ENCODE data around the gene TACR1.
"Not testable (repeated sequence)": the region's sequence is repeated elsewhere in the genome, so short reads cannot be mapped to it uniquely, and the experiment has no call there.

The TACR1 gene

DNA sequence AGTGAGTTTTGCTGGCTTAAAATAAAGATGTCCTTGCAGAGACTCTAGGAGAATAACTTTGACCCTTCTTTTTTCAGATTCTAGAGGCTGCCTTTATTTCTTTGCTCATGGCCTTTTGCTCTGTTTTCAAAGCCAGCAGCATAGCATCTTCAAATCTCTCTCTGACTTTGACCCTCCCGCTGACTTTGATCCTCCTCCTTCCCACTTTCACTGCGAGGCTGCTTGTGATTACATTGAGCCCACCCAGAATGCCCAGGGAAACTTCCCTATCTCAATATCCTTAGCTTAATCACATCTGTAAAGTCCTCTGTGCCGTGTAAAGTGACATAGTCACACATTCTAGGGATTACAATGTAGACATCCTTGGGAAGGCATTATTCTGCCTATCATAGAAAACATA is 23.9 kb downstream of the TACR1 start:
- Mint-ChIP-seq H3K27ac (no peak overlapping the region), H3K36me3 (ENCODE audit: low read depth) (no peaks in the 10 kb centered on the region), H3K4me1 (no peaks in the 10 kb centered on the region), H3K4me3 (no peak overlapping the region), H3K9me3 (no peaks in the 10 kb centered on the region), H3K27me3 (ENCODE audit: low read depth) (no peaks in the 10 kb centered on the region)
- TF ChIP-seq, protein P1, sequence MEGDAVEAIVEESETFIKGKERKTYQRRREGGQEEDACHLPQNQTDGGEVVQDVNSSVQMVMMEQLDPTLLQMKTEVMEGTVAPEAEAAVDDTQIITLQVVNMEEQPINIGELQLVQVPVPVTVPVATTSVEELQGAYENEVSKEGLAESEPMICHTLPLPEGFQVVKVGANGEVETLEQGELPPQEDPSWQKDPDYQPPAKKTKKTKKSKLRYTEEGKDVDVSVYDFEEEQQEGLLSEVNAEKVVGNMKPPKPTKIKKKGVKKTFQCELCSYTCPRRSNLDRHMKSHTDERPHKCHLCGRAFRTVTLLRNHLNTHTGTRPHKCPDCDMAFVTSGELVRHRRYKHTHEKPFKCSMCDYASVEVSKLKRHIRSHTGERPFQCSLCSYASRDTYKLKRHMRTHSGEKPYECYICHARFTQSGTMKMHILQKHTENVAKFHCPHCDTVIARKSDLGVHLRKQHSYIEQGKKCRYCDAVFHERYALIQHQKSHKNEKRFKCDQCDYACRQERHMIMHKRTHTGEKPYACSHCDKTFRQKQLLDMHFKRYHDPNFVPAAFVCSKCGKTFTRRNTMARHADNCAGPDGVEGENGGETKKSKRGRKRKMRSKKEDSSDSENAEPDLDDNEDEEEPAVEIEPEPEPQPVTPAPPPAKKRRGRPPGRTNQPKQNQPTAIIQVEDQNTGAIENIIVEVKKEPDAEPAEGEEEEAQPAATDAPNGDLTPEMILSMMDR (IDR thresholded peaks at IDR 0.05; ENCODE audit: unreplicated experiment in 3 of 3) = no peak

DNA sequence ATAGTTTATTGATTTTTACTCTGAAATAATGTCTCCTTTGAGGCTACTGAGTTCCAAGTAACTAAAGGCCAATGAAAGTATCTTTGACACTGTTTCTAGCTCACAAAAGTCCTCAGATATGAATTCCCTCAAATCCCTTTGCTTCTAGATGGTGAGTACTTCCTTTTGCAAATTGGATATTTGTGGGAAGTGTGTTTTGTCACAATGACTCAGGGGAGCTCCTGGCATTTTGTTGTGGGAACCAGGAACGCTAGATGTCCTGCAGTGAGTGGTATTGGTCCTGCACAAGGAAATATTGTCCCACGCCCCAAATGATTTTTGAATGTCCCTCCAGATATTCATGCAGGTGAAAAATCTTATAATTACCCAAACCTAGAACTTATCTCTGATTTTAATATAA is 24.3 kb downstream of the TACR1 start:
- Mint-ChIP-seq H3K27me3 (ENCODE audit: low read depth) (no peaks in the 10 kb centered on the region), H3K9me3 (no peaks in the 10 kb centered on the region), H3K27ac (no peak overlapping the region), H3K4me3 (no peak overlapping the region), H3K4me1 (no peaks in the 10 kb centered on the region), H3K36me3 (ENCODE audit: low read depth) (no peaks in the 10 kb centered on the region)
- TF ChIP-seq, protein P1 (IDR thresholded peaks at IDR 0.05; ENCODE audit: unreplicated experiment in 3 of 3) = no peak

DNA sequence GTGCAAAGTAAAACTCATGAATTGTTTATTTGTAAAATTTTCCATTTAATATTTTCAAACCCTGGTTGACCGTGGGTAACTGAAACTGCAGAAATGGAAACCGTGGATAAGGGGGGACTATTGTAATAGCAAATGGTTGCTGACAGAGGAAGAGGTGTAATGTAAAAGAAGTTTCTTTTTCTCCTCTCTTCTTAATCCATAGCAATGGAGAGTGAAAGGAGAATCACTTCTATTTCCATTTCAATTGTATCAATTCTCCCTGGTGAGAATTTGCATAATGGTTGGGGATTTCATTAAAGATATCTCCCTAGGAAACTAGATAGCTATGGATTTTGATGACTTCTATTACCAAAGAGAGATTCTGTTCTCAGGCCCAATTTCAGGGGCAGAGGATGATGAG is 24.8 kb downstream of the TACR1 start:
- TF ChIP-seq, protein P1 (IDR thresholded peaks at IDR 0.05; ENCODE audit: unreplicated experiment in 3 of 3) = no peak
- Mint-ChIP-seq H3K36me3 (ENCODE audit: low read depth) (no peaks in the 10 kb centered on the region), H3K9me3 (no peaks in the 10 kb centered on the region), H3K27ac (no peak overlapping the region), H3K4me1 (no peaks in the 10 kb centered on the region), H3K27me3 (ENCODE audit: low read depth) (no peaks in the 10 kb centered on the region), H3K4me3 (no peak overlapping the region)

DNA sequence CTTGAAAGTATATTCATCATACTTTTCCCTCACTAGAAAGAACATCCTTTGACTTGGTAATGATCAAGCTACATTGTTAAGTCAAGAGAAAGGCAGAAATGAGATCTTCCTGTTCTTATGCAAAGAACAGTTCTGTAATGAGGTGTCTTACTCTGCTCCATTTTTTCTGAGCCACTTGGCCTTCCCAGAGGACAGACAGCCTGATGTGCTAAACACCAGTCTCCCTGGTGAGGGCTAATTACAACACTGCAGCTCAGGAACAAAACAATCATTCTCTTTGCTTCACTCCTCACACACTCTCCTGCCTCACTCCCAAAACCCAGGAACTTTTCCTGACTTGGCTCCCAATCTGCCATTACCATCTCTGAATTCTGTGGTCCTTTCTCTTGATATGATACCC is 25.6 kb downstream of the TACR1 start:
- Mint-ChIP-seq H3K27ac (no peak overlapping the region), H3K4me3 (no peak overlapping the region), H3K36me3 (ENCODE audit: low read depth) (no peaks in the 10 kb centered on the region), H3K27me3 (ENCODE audit: low read depth) (no peaks in the 10 kb centered on the region), H3K4me1 (no peaks in the 10 kb centered on the region), H3K9me3 (peaks cover 2% of the 10 kb centered on the region)
- TF ChIP-seq, protein P1 (IDR thresholded peaks at IDR 0.05; ENCODE audit: unreplicated experiment in 3 of 3) = no peak

DNA sequence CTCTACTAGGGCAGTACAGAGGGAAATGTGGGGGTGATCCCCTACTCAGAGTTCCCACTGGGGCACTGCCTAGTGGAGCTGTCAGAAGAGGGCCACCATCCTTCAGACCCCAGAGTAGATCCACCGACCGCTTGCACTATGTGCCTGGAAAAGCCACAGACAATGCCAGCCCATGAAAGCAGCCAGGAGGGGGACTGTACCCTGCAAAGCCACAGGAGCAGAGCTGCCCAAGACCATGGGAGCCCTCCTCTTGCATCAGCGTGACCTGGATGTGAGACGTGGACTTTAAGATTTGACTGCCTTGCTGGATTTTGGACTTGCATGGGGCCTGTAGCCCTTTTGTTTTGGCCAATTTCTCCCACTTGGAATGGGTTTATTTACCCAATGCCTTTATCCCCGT is 27.9 kb downstream of the TACR1 start:
- not testable (repeated sequence) for H3K27ac Mint-ChIP-seq; H3K27me3 Mint-ChIP-seq (ENCODE audit: low read depth); H3K9me3 Mint-ChIP-seq; H3K4me1 Mint-ChIP-seq; H3K36me3 Mint-ChIP-seq (ENCODE audit: low read depth); H3K4me3 Mint-ChIP-seq

DNA sequence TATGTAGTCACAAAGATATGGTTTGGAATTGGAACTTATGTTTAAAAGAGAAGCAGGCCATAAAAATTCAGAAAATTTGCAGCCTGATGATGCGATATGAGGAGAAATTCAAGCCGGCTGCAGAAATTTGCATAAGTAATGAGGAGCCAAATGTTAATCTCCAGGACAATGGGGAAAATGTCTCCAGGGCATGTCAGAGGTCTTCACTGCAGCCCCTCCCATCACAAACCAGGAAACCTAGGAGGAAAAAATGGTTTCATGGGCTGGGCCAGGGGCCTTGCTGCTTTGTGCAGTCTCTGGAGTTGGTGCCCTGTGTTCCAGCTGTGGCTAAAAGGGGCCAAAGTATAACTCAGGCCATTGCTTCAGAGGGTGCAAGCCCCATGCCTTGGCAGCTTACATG is 28.4 kb downstream of the TACR1 start:
- H3K4me3 Mint-ChIP-seq = no peak overlapping the region
- no peak overlapping the region for H3K27ac Mint-ChIP-seq
- TF ChIP-seq, protein P1 (IDR thresholded peaks at IDR 0.05; ENCODE audit: unreplicated experiment in 3 of 3) = no peak

More for the DNA sequence above, 28.4 kb downstream of the TACR1 start:
- no peaks in the 10 kb centered on the region for H3K36me3 Mint-ChIP-seq (ENCODE audit: low read depth)
- no peaks in the 10 kb centered on the region for H3K4me1 Mint-ChIP-seq
- no peaks in the 10 kb centered on the region for H3K27me3 Mint-ChIP-seq (ENCODE audit: low read depth)
- H3K9me3 Mint-ChIP-seq = peaks cover 2% of the 10 kb centered on the region

Data from nephron (organoid).